BLaER1 treated with 17β-estradiol and CSF1 and Interleukin-3, amounts not matched to agents 10 nM and 100 nM (cell line): Measurements from ENCODE around the gene GLRA1.
"Not testable (repeated sequence)": the region's sequence is repeated elsewhere in the genome, so short reads cannot be mapped to it uniquely, and the experiment has no call there.

Source experiments
- H3K27ac ChIP-seq, 11 experiments: shearing (Covaris generic); formaldehyde crosslinking; 2 replicates each; pipeline ENCODE4 v1.8.1; 2022
- H3K27me3 ChIP-seq, 11 experiments: shearing (Covaris generic); formaldehyde crosslinking; 2 replicates each; pipeline ENCODE4 v1.8.1; 2022
- H3K36me3 ChIP-seq, 11 experiments: shearing (Covaris generic); formaldehyde crosslinking; 2 replicates each; pipeline ENCODE4 v1.8.1; 2022
- H3K4me1 ChIP-seq, 10 experiments: shearing (Covaris generic); formaldehyde crosslinking; 2 replicates each; pipeline ENCODE4 v1.8.1; 2022
- H3K4me2 ChIP-seq, 11 experiments: shearing (Covaris generic); formaldehyde crosslinking; 2 replicates each; pipeline ENCODE4 v1.8.1; 2022
- H3K4me3 ChIP-seq, 10 experiments: shearing (Covaris generic); formaldehyde crosslinking; 2 replicates each; pipeline ENCODE4 v1.8.1; 2022
- H3K9ac ChIP-seq, 11 experiments: shearing (Covaris generic); formaldehyde crosslinking; 2 replicates each; pipeline ENCODE4 v1.8.1; 2022
- H3K9me3 ChIP-seq, 11 experiments: shearing (Covaris generic); formaldehyde crosslinking; replicated peaks in 1 of 11; 2 replicates each; pipeline ENCODE4 v1.8.1; 2022
- H4K20me1 ChIP-seq, 11 experiments: shearing (Covaris generic); formaldehyde crosslinking; 2 replicates each; pipeline ENCODE4 v1.8.1; 2022
- Cebpa-rat ChIP-seq, 11 experiments: shearing (Covaris generic); IDR thresholded peaks; 2 replicates each; pipeline ENCODE4 v1.8.1; 2022

GLRA1 gene

GRCh38 chr5:151862811-151863472 lies 61.7 kb downstream of the GLRA1 start:
- H3K9ac ChIP-seq: no peak overlapping the region
- no peaks in the 10 kb centered on the region; a peak in 1 of 22 replicates for H3K9me3 ChIP-seq
- H3K36me3 ChIP-seq: no peaks in the 10 kb centered on the region
- H3K27me3 ChIP-seq: no peaks in the 10 kb centered on the region
- H4K20me1 ChIP-seq: no peaks in the 10 kb centered on the region
- no peak overlapping the region for H3K27ac ChIP-seq
- no peak overlapping the region for H3K4me2 ChIP-seq
- H3K4me1 ChIP-seq: peaks cover 0 to 17% (median 11%) of the 10 kb centered on the region in 10 experiments; a peak in 11 of 20 replicates
- H3K4me3 ChIP-seq: no peak overlapping the region
- no peak for TF ChIP-seq Cebpa-rat (IDR thresholded peaks at IDR 0.05)

DNA sequence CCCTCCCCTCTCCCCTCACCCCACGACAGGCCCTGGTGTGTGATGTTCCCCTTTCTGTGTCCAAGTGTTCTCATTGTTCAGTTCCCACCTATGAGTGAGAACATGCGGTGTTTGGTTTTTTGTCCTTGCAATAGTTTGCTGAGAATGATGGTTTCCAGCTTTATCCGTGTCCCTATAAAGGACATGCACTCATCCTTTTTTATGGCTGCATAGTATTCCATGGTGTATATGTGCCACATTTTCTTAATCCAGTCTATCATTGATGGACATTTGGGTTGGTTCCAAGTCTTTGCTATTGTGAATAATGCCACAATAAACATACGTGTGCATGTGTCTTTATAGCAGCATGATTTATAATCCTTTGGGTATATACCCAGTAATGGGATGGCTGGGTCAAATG lies 63.8 kb downstream of the GLRA1 start:
- H3K27me3 ChIP-seq, H3K9ac ChIP-seq, H3K36me3 ChIP-seq, H3K9me3 ChIP-seq, H4K20me1 ChIP-seq, H3K27ac ChIP-seq, H3K4me3 ChIP-seq, H3K4me2 ChIP-seq: not testable (repeated sequence)
- peaks cover 0 to 19% (median 11%) of the 10 kb centered on the region in 10 experiments; a peak in 11 of 20 replicates for H3K4me1 ChIP-seq

DNA sequence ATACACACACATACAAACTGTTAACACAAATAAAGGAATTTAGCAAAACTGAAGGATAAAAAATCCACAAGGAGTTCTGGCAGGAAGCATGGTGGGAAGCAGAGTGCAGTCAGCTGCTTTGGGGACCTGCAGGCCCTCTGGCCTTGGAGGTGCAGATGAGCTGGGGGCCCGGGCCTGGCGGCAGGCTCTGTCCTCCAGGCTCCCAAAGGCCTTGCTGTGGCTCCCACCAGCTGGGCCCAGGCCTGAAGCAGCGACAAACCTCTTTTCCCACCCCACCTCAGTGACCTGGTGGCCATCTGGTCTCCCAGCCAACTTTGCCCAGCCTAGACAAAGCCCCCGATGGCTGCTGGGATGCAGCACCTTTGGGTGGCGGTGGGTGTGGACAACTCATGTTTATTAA lies 67.8 kb downstream of the GLRA1 start:
- Histone ChIP-seq H3K9ac (no peak overlapping the region), H3K27ac (no peak overlapping the region), H3K4me2 (no peak overlapping the region), H3K9me3 (peaks cover 0 to 5% (median 0%) of the 10 kb centered on the region in 11 experiments; a peak in 1 of 22 replicates), H3K4me3 (no peak overlapping the region), H4K20me1 (no peaks in the 10 kb centered on the region), H3K36me3 (no peaks in the 10 kb centered on the region), H3K27me3 (no peaks in the 10 kb centered on the region), H3K4me1 (peaks cover 0 to 8% (median 0%) of the 10 kb centered on the region in 10 experiments; a peak in 4 of 20 replicates)
- no peak for TF ChIP-seq Cebpa-rat (IDR thresholded peaks at IDR 0.05)

DNA sequence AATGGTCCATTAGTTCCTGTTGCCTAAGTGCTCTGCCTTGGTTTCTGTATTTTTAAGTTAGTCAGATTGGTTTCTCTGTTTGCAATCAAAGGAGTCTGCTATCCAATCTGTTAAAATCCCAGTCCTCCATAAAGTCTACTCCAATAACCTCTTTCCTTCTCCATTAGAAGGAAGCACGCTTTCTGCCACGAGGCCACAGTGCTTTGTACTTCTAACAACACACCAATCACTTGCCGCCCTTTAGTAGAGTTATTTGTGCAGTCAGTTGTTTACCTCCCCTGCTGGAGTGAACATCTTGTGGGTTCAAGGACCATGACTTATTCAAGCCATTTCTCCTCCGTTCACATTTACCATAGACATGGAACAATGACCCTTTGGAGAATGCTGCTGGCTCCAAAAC lies 69.0 kb downstream of the GLRA1 start:
- H3K36me3 ChIP-seq: no peaks in the 10 kb centered on the region
- H3K27ac ChIP-seq: no peak overlapping the region
- peak overlapping the region in 4 of 11 experiments; percentile 16 to 32 (median 23); a peak in 4 of 22 replicates for H3K4me2 ChIP-seq
- no peak overlapping the region for H3K9ac ChIP-seq
- H4K20me1 ChIP-seq: no peaks in the 10 kb centered on the region
- H3K4me1 ChIP-seq: peaks cover 0 to 8% (median 0%) of the 10 kb centered on the region in 10 experiments; a peak in 4 of 20 replicates
- no peaks in the 10 kb centered on the region for H3K27me3 ChIP-seq
- no peak for TF ChIP-seq Cebpa-rat (IDR thresholded peaks at IDR 0.05)
- H3K9me3 ChIP-seq: peaks cover 0 to 5% (median 0%) of the 10 kb centered on the region in 11 experiments; a peak in 1 of 22 replicates
- H3K4me3 ChIP-seq: no peak overlapping the region

- Histone ChIP-seq H3K36me3 (no peaks in the 10 kb centered on the region), H3K4me2 (no peak overlapping the region), H3K4me1 (no peaks in the 10 kb centered on the region), H3K27me3 (no peaks in the 10 kb centered on the region), H3K27ac (no peak overlapping the region), H4K20me1 (no peaks in the 10 kb centered on the region), H3K9me3 (peaks cover 0 to 21% (median 7%) of the 10 kb centered on the region in 11 experiments; a peak in 7 of 22 replicates), H3K9ac (no peak overlapping the region), H3K4me3 (no peak overlapping the region)
- no peak for TF ChIP-seq Cebpa-rat (IDR thresholded peaks at IDR 0.05)
Measured at GRCh38 chr5:151847871-151848270, 76.8 kb downstream of the GLRA1 start.

DNA sequence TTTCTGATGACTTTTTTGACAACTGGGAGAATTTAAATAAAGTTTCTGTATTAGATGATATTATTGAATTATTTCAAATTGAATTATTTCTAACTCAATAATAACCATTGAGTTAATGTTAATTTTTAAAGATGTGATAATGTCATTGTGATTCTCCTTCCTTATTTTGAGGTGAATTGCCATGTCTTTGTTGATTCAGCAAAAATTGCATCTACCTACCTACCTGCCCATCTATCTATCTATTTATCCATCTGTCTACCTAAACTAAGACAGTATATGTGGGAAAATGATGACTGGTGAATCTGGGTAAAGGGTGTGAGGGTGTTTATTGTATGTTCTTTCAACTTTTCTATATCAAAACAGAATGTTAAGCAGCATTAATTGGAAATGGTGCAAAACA lies 77.9 kb downstream of the GLRA1 start:
- TF ChIP-seq Cebpa-rat (IDR thresholded peaks at IDR 0.05): no peak
- H4K20me1 ChIP-seq: no peaks in the 10 kb centered on the region
- no peaks in the 10 kb centered on the region for H3K4me1 ChIP-seq
- no peak overlapping the region for H3K4me2 ChIP-seq
- no peaks in the 10 kb centered on the region for H3K36me3 ChIP-seq
- no peaks in the 10 kb centered on the region for H3K27me3 ChIP-seq
- H3K9me3 ChIP-seq: peaks cover 0 to 21% (median 7%) of the 10 kb centered on the region in 11 experiments; a peak in 7 of 22 replicates
- no peak overlapping the region for H3K9ac ChIP-seq
- no peak overlapping the region for H3K4me3 ChIP-seq
- H3K27ac ChIP-seq: no peak overlapping the region

DNA sequence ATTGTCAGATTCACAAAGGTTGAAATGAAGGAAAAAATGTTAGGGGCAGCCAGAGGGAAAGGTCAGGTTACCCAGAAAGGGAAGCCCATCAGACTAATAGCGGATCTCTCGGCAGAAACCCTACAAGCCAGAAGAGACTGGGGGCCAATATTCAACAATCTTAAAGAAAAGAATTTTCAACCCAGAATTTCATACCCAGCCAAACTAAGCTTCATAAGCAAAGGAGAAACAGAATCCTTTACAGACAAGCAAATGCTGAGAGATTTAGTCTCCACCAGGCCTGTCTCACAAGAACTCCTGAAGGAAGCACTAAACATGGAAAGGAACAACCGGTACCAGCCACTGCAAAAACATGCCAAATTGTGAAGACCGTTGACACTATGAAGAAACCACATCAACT lies 91.8 kb downstream of the GLRA1 start:
- peaks cover 0 to 27% (median 11%) of the 10 kb centered on the region in 11 experiments; a peak in 16 of 22 replicates for H3K36me3 ChIP-seq
- not testable (repeated sequence) for H3K4me2 ChIP-seq, H3K4me1 ChIP-seq, H3K27me3 ChIP-seq, H3K9ac ChIP-seq, H4K20me1 ChIP-seq, H3K27ac ChIP-seq, H3K4me3 ChIP-seq
- peaks cover 59 to 81% (median 74%) of the 10 kb centered on the region in 11 experiments for H3K9me3 ChIP-seq

DNA sequence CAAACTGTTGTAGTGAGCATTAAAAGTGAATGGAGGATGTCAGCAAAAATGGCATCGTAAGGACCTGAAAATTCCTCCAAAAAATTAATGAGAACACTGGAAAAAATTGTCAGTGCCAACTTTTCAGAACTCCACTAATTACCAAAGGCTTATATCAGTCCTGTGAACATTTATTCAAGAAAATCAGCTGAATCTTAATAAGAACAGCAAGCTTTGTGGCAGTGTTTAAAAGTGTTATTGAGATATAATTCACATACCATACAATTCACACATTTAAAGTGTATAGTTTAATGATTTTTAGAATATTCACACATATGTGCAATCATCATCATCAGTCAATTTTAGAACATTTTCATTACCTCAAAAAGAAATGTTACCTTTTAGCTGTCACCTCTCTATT lies 95.3 kb downstream of the GLRA1 start:
- peaks cover 0 to 7% (median 0%) of the 10 kb centered on the region in 11 experiments; a peak in 6 of 22 replicates for H4K20me1 ChIP-seq
- no peak overlapping the region for H3K4me2 ChIP-seq
- no peaks in the 10 kb centered on the region for H3K4me1 ChIP-seq
- peaks cover 37 to 47% (median 43%) of the 10 kb centered on the region in 11 experiments for H3K9me3 ChIP-seq
- no peak overlapping the region for H3K4me3 ChIP-seq
- H3K36me3 ChIP-seq: peaks cover 0 to 34% (median 11%) of the 10 kb centered on the region in 11 experiments; a peak in 16 of 22 replicates
- H3K27me3 ChIP-seq: no peaks in the 10 kb centered on the region
- H3K9ac ChIP-seq: no peak overlapping the region
- TF ChIP-seq Cebpa-rat (IDR thresholded peaks at IDR 0.05): no peak
- H3K27ac ChIP-seq: no peak overlapping the region

DNA sequence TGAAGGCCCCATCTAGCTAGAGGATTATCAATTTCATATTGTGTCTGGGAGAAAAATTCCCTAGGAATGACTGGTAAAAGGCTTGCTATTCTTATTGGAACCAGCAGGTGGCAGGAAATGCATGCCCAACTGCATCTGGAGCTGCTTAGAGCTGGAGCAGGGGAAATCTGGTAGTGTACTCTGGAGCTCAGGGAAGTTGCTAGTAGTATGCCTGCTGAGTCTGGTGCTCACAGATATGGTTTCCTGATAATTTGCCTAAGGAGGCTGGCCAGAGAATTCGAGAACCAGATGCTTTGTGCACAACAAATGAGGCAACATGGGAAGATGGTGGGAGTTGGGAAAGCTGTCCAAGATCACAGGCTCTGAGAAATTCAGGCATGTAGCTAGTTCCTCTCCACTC lies 99.2 kb downstream of the GLRA1 start:
- Histone ChIP-seq H3K4me2 (no peak overlapping the region), H3K9me3 (peaks cover 0 to 7% (median 4%) of the 10 kb centered on the region in 11 experiments; a peak in 15 of 22 replicates), H4K20me1 (peaks cover 0 to 20% (median 3%) of the 10 kb centered on the region in 11 experiments; a peak in 7 of 22 replicates), H3K4me1 (peaks cover 4 to 26% (median 21%) of the 10 kb centered on the region in 10 experiments; a peak in 19 of 20 replicates), H3K36me3 (peaks cover 0 to 14% (median 0%) of the 10 kb centered on the region in 11 experiments; a peak in 8 of 22 replicates), H3K27ac (no peak overlapping the region), H3K4me3 (no peak overlapping the region), H3K27me3 (no peaks in the 10 kb centered on the region), H3K9ac (no peak overlapping the region)
- no peak for TF ChIP-seq Cebpa-rat (IDR thresholded peaks at IDR 0.05)
